GM23248 (cell line): ENCODE data around the gene CXCR1. TPM values are rescaled to one million over a fixed set of nuclear protein-coding genes. Genes with fewer than 3 reads are reported as not detected.

Source experiments
- DNase-seq: peaks from one replicate; pipeline ENCODE4 v3.0.0-alpha.2; 2015
- H2AFZ ChIP-seq: fragments of 200-600 bp; sonication (generic); 2 replicates; pipeline ENCODE4 v1.6.1; 2016; ENCODE audit warnings: antibody characterized with exemption
- H3F3A ChIP-seq: fragments of 200-600 bp; sonication (generic); 2 replicates; pipeline ENCODE4 v1.6.1; 2016; ENCODE audit warnings: mild to moderate bottlenecking, antibody characterized with exemption, mixed run types; ENCODE audit not compliant: insufficient read depth
- H3K27ac ChIP-seq: fragments of 200-600 bp; sonication (generic); 2 replicates; pipeline ENCODE4 v1.5.1; 2016; ENCODE audit warnings: mild to moderate bottlenecking
- H3K27me3 ChIP-seq: fragments of 200-600 bp; sonication (generic); replicated peaks from 2 replicates; pipeline ENCODE4 v1.6.1; 2016; ENCODE audit warnings: mild to moderate bottlenecking; ENCODE audit not compliant: insufficient read depth
- H3K36me3 ChIP-seq: fragments of 200-600 bp; sonication (generic); 2 replicates; pipeline ENCODE4 v1.6.1; 2016; ENCODE audit warnings: low read depth, mild to moderate bottlenecking
- H3K4me1 ChIP-seq: fragments of 200-600 bp; sonication (generic); 2 replicates; pipeline ENCODE4 v1.6.1; 2016; ENCODE audit warnings: mild to moderate bottlenecking; ENCODE audit not compliant: insufficient read depth
- H3K4me2 ChIP-seq: fragments of 200-600 bp; sonication (generic); one replicate; pipeline ENCODE4 v1.6.1; 2016; ENCODE audit warnings: mild to moderate bottlenecking; ENCODE audit not compliant: unreplicated experiment
- H3K4me3 ChIP-seq: fragments of 200-600 bp; sonication (generic); 2 replicates; pipeline ENCODE4 v1.5.1; 2016; ENCODE audit warnings: mild to moderate bottlenecking
- H3K79me2 ChIP-seq: fragments of 200-600 bp; sonication (generic); 2 replicates; pipeline ENCODE4 v1.6.1; 2016; ENCODE audit warnings: mild to moderate bottlenecking; ENCODE audit not compliant: insufficient read depth
- H3K9ac ChIP-seq: fragments of 200-600 bp; sonication (generic); 2 replicates; pipeline ENCODE4 v1.6.1; 2016; ENCODE audit warnings: mild to moderate bottlenecking
- H3K9me2 ChIP-seq: fragments of 200-600 bp; sonication (generic); 2 replicates; pipeline ENCODE4 v1.6.1; 2016; ENCODE audit warnings: mixed run types, mild to moderate bottlenecking, moderate library complexity; ENCODE audit not compliant: insufficient read depth
- H3K9me3 ChIP-seq: fragments of 200-600 bp; sonication (generic); one replicate; pipeline ENCODE4 v1.6.1; 2017; ENCODE audit warnings: low read depth
- H4K20me1 ChIP-seq: fragments of 200-600 bp; sonication (generic); 2 replicates; pipeline ENCODE4 v1.6.0; 2016; ENCODE audit not compliant: insufficient read depth
- EZH2 ChIP-seq: fragments of 200-600 bp; sonication (generic); IDR thresholded peaks from 2 replicates; pipeline ENCODE4 v1.6.1; 2018; ENCODE audit warnings: antibody characterized with exemption, mild to moderate bottlenecking; ENCODE audit not compliant: insufficient read depth, poor library complexity, severe bottlenecking
- EZH2phosphoT487 ChIP-seq: fragments of 200-600 bp; sonication (generic); IDR thresholded peaks from 2 replicates; pipeline ENCODE4 v1.6.1; 2018; ENCODE audit warnings: antibody characterized with exemption, moderate library complexity, mild to moderate bottlenecking, low read depth; ENCODE audit not compliant: insufficient read depth
- WGBS, 2 experiments: methylation state at CpG; one replicate each; pipeline ENCODE4 v1.1.6; 2015 to 2017; ENCODE audit warnings: low lambda C conversion rate in 2 of 2, low coverage in 1 of 2; ENCODE audit errors: missing lambda C conversion rate in 2 of 2; 5-methylcytosine and 5-hydroxymethylcytosine counted together
- in situ Hi-C: fragments of 300-500 bp; cut with MboI; formaldehyde crosslinking; loops from 2 replicates; pipeline ENCODE4 v1.15.0; 2020
- polyA plus RNA-seq: library from polyadenylated mRNA; unstranded; fragments of >200 nt; fragmentation: Nextera tagmentation; extraction: Ambion mirVana; gene quantifications from 2 replicates; pipeline ENCODE4 v1.2.1, GENCODE V29; 2016
- total RNA-seq: library from RNA; depleted of rRNA; stranded (reverse); fragments of >200 nt; shearing (Covaris generic); gene quantifications from 2 replicates; pipeline ENCODE4 v1.2.3, GENCODE V29; 2014

The CXCR1 gene
- total and polyA plus RNA-seq, 2 experiments from 2014 or later: not detected

GRCh38 chr2:218196974-218197373, 30.2 kb upstream of the CXCR1 start:
- in situ Hi-C loops: no loop called here
- no peaks in the 10 kb centered on the region for H3F3A ChIP-seq

GRCh38 chr2:218194880-218195279, 28.1 kb upstream of the CXCR1 start:
- DNase-seq: no peak
- peak overlapping the region; percentile 5; the same call in 1 of the 2 replicates for H2AFZ ChIP-seq

More at GRCh38 chr2:218196974-218197373, 30.2 kb upstream of the CXCR1 start:
- Histone ChIP-seq H3K4me2 (no peak overlapping the region), H3K27me3 (peaks cover 13% of the 10 kb centered on the region), H3K9ac (no peak overlapping the region), H3K9me3 (no peaks in the 10 kb centered on the region), H3K36me3 (no peaks in the 10 kb centered on the region), H4K20me1 (no peaks in the 10 kb centered on the region), H3K79me2 (no peaks in the 10 kb centered on the region), H3K9me2 (no peaks in the 10 kb centered on the region), H2AFZ (no peak overlapping the region), H3K4me1 (no peaks in the 10 kb centered on the region), H3K4me3 (no peak overlapping the region), H3K27ac (no peak overlapping the region)
- 68 to 78% methylated on average over 4 of the region's 4 CpGs for WGBS, 2 experiments
- no peak for TF ChIP-seq EZH2phosphoT487
- no peak for TF ChIP-seq EZH2
- DNase-seq: no peak

GRCh38 chr2:218193701-218194100, 26.9 kb upstream of the CXCR1 start:
- Histone ChIP-seq H3K27me3 (peaks cover 5% of the 10 kb centered on the region; the same call in 1 of the 2 replicates), H3K4me1 (no peaks in the 10 kb centered on the region), H3K4me3 (no peak overlapping the region), H3K9ac (no peak overlapping the region), H3F3A (no peaks in the 10 kb centered on the region), H3K79me2 (no peaks in the 10 kb centered on the region), H3K9me3 (no peaks in the 10 kb centered on the region), H3K9me2 (no peaks in the 10 kb centered on the region), H3K36me3 (no peaks in the 10 kb centered on the region), H3K4me2 (no peak overlapping the region), H2AFZ (no peak overlapping the region), H4K20me1 (no peaks in the 10 kb centered on the region), H3K27ac (no peak overlapping the region)
- in situ Hi-C loops: no loop called here
- WGBS, 2 experiments: 56 to 61% methylated on average over 4 of the region's 4 CpGs
- DNase-seq: no peak
- TF ChIP-seq EZH2phosphoT487 (no peak), EZH2 (no peak)

More at GRCh38 chr2:218194880-218195279, 28.1 kb upstream of the CXCR1 start:
- no peaks in the 10 kb centered on the region for H3K9me2 ChIP-seq
- H3K27me3 ChIP-seq: peaks cover 5% of the 10 kb centered on the region; the same call in 1 of the 2 replicates
- H3F3A ChIP-seq: no peaks in the 10 kb centered on the region
- in situ Hi-C loops: no loop called here
- no peaks in the 10 kb centered on the region for H3K36me3 ChIP-seq
- no peaks in the 10 kb centered on the region for H4K20me1 ChIP-seq
- WGBS, 2 experiments: 81 to 88% methylated on average over 3 of the region's 3 CpGs
- H3K9me3 ChIP-seq: no peaks in the 10 kb centered on the region
- H3K4me3 ChIP-seq: no peak overlapping the region
- H3K79me2 ChIP-seq: no peaks in the 10 kb centered on the region
- H3K27ac ChIP-seq: no peak overlapping the region
- no peak overlapping the region for H3K4me2 ChIP-seq
- H3K9ac ChIP-seq: no peak overlapping the region
- TF ChIP-seq EZH2 (no peak), EZH2phosphoT487 (no peak)
- H3K4me1 ChIP-seq: no peaks in the 10 kb centered on the region

- Histone ChIP-seq H3K9me3 (no peaks in the 10 kb centered on the region), H3K36me3 (no peaks in the 10 kb centered on the region), H4K20me1 (no peaks in the 10 kb centered on the region), H3K9me2 (no peaks in the 10 kb centered on the region), H3K9ac (no peak overlapping the region), H3F3A (no peaks in the 10 kb centered on the region), H3K27ac (no peak overlapping the region), H3K4me1 (no peaks in the 10 kb centered on the region), H3K4me3 (no peak overlapping the region), H3K79me2 (no peaks in the 10 kb centered on the region), H3K4me2 (no peak overlapping the region), H3K27me3 (peaks cover under 1% of the 10 kb centered on the region; the same call in 1 of the 2 replicates), H2AFZ (no peak overlapping the region)
- WGBS, 2 experiments: 6 to 10% methylated on average over 3 of the region's 3 CpGs
- in situ Hi-C loops: no loop called here
- DNase-seq: no peak
- no peak for TF ChIP-seq EZH2phosphoT487
- TF ChIP-seq EZH2: no peak
These were observed 26.2 kb upstream of the CXCR1 start for GRCh38 chr2:218192902-218193430.

- Histone ChIP-seq H3K27me3 (0 out of 2 replicates have a peak, but pooled peaks cover 7% of the 10 kb centered on the region), H4K20me1 (no peaks in the 10 kb centered on the region), H3F3A (no peaks in the 10 kb centered on the region), H3K9me2 (no peaks in the 10 kb centered on the region), H3K9ac (no peak overlapping the region), H3K4me2 (no peak overlapping the region), H3K4me1 (no peaks in the 10 kb centered on the region), H2AFZ (no peak overlapping the region), H3K9me3 (no peaks in the 10 kb centered on the region), H3K36me3 (no peaks in the 10 kb centered on the region), H3K79me2 (no peaks in the 10 kb centered on the region), H3K27ac (no peak overlapping the region), H3K4me3 (no peak overlapping the region)
- no peak for DNase-seq
- in situ Hi-C loops: no loop called here
- TF ChIP-seq EZH2phosphoT487 (no peak), EZH2 (no peak)
- 85 to 91% methylated on average over 2 of the region's 2 CpGs for WGBS, 2 experiments
These were observed 21.8 kb upstream of the CXCR1 start for GRCh38 chr2:218188528-218188927.
